ENCODE results near the gene NRIP1.

Gene NRIP1, protein sequence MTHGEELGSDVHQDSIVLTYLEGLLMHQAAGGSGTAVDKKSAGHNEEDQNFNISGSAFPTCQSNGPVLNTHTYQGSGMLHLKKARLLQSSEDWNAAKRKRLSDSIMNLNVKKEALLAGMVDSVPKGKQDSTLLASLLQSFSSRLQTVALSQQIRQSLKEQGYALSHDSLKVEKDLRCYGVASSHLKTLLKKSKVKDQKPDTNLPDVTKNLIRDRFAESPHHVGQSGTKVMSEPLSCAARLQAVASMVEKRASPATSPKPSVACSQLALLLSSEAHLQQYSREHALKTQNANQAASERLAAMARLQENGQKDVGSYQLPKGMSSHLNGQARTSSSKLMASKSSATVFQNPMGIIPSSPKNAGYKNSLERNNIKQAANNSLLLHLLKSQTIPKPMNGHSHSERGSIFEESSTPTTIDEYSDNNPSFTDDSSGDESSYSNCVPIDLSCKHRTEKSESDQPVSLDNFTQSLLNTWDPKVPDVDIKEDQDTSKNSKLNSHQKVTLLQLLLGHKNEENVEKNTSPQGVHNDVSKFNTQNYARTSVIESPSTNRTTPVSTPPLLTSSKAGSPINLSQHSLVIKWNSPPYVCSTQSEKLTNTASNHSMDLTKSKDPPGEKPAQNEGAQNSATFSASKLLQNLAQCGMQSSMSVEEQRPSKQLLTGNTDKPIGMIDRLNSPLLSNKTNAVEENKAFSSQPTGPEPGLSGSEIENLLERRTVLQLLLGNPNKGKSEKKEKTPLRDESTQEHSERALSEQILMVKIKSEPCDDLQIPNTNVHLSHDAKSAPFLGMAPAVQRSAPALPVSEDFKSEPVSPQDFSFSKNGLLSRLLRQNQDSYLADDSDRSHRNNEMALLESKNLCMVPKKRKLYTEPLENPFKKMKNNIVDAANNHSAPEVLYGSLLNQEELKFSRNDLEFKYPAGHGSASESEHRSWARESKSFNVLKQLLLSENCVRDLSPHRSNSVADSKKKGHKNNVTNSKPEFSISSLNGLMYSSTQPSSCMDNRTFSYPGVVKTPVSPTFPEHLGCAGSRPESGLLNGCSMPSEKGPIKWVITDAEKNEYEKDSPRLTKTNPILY (N-terminal part only)

DNA sequence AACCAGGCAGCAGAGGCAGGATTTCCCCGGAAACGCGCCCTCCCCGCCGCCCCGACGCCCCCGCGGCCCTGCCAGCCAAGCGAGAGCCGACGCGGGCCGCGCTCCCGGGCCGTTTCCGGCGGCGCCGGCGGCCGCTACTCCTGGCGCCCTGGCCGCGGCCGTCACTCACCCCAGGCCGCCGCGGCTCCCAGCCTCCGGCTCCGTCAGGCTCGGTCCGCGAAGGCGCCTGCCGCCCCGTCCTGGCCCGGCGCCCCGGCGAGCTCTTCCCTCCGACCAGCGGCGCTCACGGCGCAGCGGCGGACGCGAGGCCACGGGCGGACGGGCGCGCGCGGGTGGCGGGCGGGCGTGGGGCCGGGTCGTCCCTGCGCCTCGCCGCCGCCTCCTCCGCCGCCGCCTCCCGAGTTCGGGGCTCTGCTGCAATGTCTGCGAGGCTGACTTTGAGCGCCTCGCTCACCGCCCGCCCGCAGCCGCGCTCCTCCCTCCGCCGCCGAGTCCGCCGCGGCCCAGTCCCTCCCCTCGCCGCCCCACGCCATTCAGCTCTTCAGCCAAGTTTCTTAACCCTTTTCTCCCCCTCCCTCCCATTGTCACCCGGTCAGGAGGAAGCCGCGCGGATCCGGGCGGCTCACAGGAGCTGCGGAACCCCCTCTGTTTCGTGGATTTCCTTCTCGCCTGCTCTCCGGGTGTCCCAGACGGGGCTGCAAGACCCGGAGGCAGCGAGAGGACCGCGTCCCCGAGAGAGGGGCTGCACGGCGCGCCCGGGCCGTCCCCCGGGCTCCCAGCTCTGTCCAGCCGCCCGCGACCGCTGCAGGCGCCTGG is at the start of gene NRIP1:
Gene NRIP1, minus strand, starts transcription at position 425 of the 816 bp plus-strand sequence. CDS start 96,808 bp downstream, outside the sequence.
- peak; percentile 84 for DNase-seq

DNA sequence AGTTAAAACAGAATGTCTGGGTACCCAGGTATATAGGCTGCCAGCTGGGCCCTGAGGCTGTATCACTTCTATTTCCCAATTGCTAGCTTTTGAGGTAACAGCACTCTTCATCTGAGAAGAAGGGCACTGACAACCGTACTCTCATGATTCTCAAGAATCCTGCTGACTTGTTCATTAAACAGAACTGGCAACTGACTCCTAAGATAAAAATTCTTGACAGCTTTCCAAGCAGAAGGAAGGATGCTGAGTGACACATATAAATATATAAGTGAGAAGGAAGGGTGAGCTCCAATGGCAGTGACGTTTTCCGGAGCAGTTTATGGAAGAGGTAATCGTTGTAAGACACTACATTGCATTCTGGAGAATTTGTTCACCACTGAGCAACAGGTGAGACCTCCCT is 48.1 kb upstream of the NRIP1 start:
- DNase-seq: no peak

DNA sequence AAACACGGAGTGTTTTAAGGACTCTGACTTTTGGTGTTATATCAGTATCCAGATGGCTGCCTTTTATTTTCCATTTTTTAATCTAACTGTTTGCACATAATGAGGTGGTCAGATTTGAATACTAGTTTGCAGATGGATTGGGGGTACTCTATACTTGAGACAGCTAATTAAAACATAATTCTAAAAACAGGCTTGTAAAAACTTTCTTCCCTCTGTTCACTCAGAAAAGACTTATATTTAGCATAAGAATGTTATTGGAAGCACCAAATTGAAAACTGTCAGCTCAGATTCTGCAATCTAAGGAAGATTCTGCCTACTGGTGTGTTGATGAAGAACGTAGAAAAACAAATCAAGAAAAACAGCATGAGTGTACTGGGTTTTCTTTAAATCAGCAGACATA is 44.0 kb upstream of the NRIP1 start:
- DNase-seq: no peak

DNA sequence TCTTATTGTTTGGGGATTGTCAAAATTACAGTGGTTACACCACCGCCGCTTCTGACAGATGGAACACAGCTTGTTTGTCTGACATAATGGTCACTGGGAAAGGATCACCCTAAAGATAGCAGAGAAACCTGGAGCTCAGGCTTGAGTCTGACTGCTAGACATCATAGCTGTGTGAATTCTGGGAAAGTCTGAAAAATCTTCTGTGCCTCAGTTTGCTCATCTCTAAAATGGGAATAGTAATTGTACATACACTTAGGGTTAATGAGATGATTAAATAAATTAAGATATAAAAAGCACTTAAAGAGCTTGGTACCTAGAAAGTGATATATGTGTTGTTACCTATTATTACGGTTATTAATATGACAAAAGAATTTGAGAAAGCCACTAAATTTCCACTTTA is 39.7 kb upstream of the NRIP1 start:
- no peak for DNase-seq

DNA sequence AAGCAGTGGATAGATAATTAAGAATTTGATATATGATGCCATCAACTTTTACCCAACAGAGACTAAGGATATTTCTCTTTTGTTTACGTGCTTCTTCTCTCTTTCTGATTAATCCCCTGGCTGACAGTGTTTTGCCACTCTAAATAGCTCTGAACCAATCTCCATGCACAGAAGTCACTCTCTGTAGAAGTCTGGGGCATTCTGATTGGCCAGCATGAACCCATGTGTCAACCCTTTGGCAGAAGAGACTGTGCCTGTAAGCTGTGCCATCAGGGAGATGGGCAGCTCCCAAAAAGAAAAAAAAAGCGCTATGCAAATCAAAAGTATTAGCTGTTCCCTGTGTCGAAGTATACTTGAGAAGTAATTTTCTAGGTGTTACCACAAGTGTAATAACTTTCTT is 34.1 kb upstream of the NRIP1 start:
- DNase-seq: no peak

DNA sequence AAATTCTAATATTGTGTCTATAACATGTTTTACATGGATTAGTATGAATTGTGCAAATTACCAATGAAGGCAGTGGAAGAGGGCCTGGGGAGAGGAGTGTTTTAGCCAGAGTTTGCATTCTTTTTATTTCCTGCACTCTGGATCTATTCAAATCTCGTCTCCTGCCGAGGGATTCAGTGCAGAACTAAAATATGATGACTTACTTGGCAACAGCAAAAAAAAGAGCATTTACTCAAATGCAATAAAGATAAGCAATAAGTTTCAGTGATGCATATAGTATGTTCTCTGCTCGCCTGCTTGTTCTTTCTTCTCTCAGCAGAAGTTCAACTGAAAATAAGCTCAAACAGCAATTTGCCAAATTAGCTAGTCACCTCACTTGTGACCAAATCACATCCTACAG is 33.4 kb upstream of the NRIP1 start:
- no peak for DNase-seq

DNA sequence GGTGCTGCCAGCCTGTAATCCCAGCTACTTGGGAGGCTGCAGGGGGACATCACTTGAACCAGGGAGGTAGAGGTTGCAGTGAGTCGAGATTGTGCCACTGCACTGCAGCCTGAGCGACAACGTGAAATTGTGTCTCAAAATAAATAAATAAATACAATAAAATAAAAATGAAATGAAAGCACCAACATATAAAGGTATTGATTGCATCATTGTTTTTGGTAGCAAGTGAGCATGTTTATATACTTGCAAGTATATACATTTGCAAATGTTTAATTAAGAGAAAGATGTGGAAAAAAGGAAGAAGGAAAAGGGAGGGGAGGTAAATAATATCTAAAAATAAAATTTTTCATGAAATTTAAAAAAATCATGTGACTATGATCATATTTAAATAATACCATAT is 32.8 kb upstream of the NRIP1 start:
- DNase-seq: no peak

DNA sequence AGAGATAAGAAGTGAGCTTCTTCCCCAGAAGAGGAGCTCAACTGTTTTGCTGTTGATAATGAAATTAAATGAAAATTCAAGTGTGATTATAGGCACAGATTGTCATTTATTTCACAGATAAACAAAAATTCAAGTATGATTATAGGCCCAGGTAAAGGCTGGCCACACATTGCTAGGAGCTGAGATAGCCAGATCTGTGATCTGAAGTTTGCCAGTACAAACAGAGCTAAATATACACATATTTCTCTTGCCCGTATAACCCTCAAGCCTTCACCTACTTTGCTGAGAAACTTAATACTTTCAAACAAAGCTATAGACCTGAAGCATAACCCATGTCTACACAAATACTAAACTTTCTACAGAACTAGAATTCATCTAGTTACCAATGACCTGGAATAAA is 31.3 kb upstream of the NRIP1 start:
- no peak for DNase-seq

DNA sequence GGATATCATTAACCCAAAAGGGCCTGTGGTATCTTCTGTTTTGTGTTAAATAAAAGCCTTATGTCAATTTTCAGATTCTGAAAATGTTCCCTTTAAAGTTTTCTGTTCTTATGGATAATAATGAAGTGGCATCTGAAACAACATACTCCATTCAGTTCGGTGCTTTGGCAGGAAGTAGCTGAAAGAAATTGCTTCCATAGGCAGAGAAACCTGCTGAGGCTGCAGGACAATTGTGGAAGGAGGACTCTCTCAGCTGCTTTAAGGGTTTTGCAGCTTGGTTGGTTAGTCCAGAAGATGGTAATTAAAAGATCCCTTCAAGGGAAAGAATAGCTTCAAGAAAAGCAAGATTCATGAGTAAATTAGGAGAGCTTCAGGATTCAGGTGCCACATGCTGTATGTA is 30.5 kb upstream of the NRIP1 start:
- DNase-seq: no peak

DNA sequence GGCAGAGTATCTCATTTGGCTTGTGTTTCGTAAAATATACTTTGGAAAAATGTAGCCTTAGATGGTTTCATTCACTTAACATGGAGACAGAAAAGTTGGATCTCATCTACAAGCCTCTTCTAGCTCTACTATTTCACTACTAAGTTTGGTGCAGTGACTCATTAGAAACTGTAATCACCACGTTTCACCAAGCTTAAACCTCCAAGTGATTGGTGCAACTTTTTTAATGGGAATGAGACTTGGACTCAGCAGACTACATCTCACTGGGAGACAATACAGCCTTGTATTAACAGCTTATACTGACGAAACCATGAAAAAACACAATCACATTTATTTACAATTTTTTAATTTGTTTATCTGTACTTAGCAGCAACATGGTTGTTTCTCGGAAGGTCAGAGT is 29.9 kb upstream of the NRIP1 start:
- DNase-seq: no peak

DNA sequence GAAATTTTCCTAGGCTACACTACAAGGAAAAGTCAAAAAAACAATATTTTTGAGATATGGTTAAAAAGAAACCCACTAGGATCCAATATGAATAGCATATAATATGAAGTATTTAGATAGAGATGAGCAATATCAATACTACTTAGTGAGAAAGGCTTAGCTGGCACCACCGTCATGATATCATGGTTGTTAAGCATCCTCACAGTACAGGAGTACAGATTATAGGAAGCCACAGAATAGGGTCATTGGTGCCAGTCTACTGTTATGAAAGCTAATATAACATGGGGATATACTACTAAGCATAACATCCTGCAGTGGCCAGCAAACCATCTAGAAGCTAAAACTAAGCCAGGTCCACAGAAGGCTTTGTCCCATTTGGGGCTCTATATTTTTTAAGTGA is 28.4 kb upstream of the NRIP1 start:
- no peak for DNase-seq

DNA sequence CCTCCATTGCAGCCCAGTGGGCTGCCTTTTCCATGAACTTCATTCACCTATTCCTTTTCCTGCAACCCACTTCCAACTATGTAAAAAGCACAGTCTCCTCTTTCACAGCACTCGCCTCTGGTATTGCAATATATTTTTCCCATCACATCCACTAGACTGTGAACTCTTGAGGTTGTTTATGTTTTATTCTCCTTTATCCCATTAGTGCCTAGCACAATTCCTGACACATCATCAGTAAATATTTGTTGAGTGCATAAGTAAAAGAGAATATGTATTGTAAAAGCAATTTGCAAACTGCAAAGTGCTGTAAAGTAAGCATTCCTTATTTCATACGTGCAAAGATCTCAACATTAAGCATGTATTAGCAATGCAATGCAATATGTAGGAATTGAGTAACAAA is 27.9 kb upstream of the NRIP1 start:
- no peak for DNase-seq

DNA sequence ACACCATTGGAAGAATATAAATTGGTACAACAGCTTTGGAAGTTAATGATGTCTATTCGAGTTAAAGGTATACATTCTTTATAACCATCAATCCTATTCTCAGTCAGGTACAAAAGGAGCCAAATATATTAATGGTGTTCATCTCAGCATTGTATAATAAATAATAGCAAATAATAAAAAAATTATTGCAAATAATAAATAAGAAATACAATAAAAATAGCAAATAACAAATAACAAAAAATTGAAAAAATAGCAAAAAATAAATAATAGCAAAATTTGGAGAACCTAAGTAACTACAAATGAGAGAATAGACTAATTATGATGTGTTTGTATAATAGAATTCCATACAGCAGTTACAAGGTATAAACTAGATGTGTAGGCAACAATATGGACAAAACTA is 25.6 kb upstream of the NRIP1 start:
- DNase-seq: no peak

DNA sequence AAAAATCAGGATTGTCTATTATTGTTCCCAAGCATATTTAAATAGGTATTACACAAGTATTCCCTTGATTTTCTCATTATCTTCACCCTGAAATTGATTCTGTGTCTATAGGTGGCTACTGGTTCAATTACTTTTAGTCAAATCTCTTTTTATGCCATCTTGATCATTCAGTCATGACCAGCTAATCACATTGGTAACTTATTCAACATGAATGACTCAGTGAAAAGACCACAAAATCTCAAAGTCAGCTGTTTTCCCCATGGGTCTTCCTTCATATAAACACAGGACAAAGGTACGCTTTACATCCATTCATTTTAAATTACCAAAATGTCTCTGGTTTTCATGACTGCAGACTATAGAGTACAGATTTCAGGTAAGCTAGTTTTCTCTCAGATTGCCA is 23.7 kb upstream of the NRIP1 start:
- DNase-seq: no peak

DNA sequence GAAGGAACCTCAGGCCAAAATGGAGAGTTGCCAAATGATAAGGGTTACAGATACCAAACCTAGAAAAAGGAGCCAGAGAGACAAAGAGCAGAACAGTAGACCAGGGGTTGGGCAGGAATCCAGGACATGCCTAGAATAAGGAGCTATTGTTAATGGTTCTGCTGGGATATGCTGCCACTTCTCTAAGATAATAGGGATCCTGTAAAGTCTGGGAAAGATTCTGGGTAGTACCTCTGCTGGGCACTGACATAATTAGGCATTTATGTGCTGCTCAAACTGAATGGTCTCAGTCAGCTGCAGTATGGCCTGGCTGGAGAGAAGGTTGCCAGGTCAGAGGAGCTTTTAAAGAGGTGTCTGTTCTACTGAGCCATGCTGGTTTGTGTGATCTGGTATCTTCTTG is 19.9 kb upstream of the NRIP1 start:
- no peak for DNase-seq

DNA sequence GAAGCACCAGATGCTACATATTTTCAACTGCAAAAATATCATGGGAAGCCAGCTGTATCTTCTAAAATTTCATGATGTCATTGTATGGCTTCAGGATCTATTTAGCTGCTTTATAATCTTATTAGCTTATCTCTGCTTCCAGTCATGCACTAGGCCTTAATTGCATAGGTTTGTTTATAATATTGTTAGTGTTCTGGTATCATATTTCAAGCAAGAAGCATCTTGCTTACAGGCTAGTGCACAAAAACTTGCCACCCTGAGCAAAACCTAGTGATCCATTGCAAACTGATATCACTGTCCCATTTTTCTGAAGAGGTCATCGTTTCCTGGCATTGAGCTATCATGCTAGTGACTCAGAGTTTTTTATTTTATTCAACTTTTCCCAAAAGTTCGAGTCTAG is 15.7 kb upstream of the NRIP1 start:
- no peak for DNase-seq

DNA sequence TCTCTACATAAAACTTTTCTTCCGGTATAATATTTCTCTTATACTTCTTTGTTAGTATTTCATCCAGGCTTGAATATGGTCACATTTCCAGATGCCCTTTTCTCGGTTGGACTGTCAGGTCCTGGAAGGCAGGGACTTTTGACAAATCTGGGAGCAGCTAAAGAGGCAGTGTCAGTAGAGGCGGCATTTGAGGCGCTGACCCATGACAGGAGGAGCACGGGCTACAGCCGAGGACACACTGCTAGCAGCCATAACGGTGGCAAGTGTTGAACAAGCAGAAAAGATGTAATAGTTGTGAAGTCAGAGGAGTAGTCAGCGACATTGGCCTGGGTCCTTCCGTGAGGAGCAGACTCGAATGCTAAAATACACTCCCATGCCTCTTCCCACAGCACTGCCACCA is 14.5 kb upstream of the NRIP1 start:
- no peak for DNase-seq

DNA sequence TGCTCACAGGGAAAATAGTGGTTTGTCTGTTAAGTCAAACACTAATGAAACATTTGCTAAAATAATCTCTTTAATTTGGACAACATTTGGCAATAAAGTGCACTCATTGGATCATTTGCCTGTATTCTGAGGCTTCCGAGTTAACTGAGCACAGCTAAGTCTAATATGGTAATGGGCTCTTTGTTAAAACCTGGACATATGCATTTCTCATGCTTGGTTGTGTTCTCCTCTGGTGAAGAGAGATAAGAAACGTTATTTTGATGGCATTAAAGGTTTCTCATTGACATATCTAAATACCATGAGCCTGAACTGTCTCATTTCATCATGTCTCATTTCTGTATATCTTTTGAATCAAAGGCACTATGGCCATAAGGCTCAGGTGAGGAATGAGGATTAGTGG is 13.4 kb upstream of the NRIP1 start:
- no peak for DNase-seq

DNA sequence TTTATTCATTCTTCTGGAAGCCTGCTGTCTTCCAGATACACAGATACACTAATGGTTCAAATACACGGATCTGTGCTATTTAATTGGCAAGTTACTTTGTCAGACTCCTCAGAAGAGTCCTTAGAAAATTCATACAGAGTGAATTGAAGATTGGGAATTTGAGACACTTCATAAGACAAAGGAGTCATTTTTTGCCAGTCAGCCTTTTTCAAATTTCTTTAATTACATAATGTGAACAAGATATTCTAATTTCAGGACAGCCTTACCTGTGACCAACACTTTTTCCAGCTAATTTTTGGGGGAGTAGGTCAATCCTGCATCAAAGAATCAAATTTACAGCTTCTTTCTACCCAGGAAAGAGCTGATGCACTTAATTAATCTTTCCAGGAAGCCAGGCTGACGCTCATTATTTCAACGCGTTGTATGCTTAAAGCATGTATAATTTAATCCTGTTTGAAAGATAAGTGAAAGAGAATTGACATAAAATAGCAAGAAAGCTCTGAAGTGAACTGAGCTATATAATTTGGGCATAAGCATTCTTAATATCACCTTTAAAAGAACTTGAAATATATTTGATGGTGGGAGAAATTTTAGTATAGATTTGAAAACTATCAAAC is 12.8 kb upstream of the NRIP1 start:
- DNase-seq: no peak

DNA sequence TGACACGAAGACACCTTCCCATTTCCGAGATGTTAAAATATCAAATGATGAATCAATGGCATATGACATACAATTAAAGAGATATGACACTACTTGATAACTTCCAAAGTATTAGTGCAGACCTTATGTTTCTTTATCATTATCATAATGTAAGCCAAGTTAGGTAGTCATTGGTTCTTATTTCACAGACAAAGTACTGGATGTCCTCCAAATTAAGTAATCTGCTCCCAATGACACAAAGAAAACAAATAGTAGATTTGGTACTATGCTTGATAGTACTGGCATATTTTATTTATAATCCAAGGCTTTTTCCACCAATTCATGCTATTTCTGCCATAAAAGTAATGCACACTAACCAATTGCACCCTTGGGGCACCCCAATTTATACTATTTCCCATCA is 11.9 kb upstream of the NRIP1 start:
- no peak for DNase-seq

DNA sequence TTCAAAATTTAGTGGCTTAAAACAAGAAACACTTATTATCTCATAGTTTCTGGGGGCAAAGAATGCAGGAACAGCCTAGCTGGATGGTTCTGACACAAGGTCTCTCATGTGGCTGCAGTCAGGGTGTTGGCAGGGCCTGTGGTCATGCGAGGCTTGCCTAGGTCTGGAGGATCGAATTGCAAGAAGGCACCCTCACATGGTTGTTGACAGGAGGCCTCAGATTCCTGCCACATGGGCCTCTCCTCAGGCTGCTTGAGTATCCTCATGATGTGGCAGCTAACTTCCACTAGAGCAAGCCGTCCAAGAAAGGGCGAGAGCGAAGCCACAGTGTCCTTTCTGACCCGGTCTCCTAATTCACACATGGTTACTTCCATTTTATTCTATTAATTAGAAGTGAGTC is 6.2 kb upstream of the NRIP1 start:
- no peak for DNase-seq

DNA sequence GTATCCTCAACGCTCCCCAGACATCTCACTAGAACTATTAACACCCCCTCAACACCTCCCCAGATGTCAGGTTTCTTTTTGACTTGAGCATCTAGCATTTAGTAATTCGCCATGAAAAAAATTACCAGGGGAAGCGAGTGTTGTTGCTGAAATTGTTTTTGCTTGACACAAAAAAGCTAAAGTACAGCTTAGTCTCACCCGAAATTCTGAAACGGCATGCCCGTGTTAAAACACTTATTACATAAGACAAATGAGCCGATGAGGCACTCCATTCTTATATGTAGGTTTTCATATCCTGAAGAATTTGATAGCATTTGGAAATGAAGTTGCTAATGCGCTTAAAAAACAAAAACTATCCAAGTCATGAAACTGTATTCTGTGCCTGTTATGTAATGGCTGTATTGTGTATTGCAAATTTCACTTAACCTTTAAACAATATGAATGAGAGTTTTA is 1.3 kb upstream of the NRIP1 start:
- DNase-seq: no peak

All from CD4-positive, alpha-beta T cell treated with Interleukin-4 for 4 hours (primary cell).